Stomach (tissue), 9 donors: ENCODE results near the gene ACOT7. TPM values are rescaled to one million over a fixed set of nuclear protein-coding genes. Genes with fewer than 3 reads are reported as not detected.

Source experiments
- DNase-seq, 2 donors: peaks; one replicate each; pipeline versions ENCODE4 v3.0.0 to v3.0.0-alpha.2; 2013 to 2019
- H3K27ac ChIP-seq, 5 donors: fragments of 200-600 bp in 4 of 5; sonication (generic) in 4 of 5; one replicate each; pipeline ENCODE4 v1.5.1; 2013 to 2019; ENCODE audit warnings: mild to moderate bottlenecking in 1 of 5, moderate library complexity in 1 of 5
- H3K27me3 ChIP-seq, 3 donors: fragments of 200-600 bp; sonication (generic); one replicate each; pipeline ENCODE4 v1.5.1; 2017 to 2019; ENCODE audit warnings: mixed run types in 1 of 3
- H3K36me3 ChIP-seq, 4 donors: fragments of 200-600 bp; sonication (generic); 1 replicate in 3 of 4; 2 replicates in 1 of 4; pipeline ENCODE4 v1.5.1; 2016 to 2019
- H3K4me1 ChIP-seq, 4 donors: fragments of 200-600 bp; sonication (generic); one replicate each; pipeline ENCODE4 v1.5.1; 2016 to 2019
- H3K4me3 ChIP-seq, 4 donors: fragments of 200-600 bp; sonication (generic) in 3 of 4; one replicate each; pipeline ENCODE4 v1.5.1; 2016 to 2019; ENCODE audit warnings: mild to moderate bottlenecking in 1 of 4
- H3K9me3 ChIP-seq, 4 donors: fragments of 200-600 bp; sonication (generic); one replicate each; pipeline ENCODE4 v1.5.1; 2016 to 2019
- EP300 ChIP-seq: sonication (generic); formaldehyde crosslinking; IDR thresholded peaks from one replicate; pipeline ENCODE4 v1.6.1; 2017; ENCODE audit warnings: antibody characterized with exemption
- POLR2A ChIP-seq, 4 donors: fragments of 450-650 bp; IDR thresholded peaks; one replicate each; pipeline ENCODE4 v1.6.1; 2016; ENCODE audit warnings: antibody characterized with exemption in 4 of 4, control low read depth in 2 of 4, mild to moderate bottlenecking in 1 of 4, moderate library complexity in 1 of 4
- POLR2AphosphoS5 ChIP-seq, 3 donors: sonication (generic); formaldehyde crosslinking; IDR thresholded peaks; one replicate each; pipeline ENCODE4 v1.6.1; 2016; ENCODE audit warnings: antibody characterized with exemption in 3 of 3
- WGBS, 5 donors: extraction: QIAGEN DNeasy Blood & Tissue Kit in 3 of 5; methylation state at CpG; one replicate each; pipeline versions ENCODE4 v1.1.5 to v1.1.7; 2013 to 2018; 5-methylcytosine and 5-hydroxymethylcytosine counted together
- intact Hi-C: fragments of 100-400 bp; cut with DNase I; formaldehyde crosslinking; loops from one replicate; pipeline ENCODE4 v1.15.1; 2023; ENCODE audit warnings: low total_unique reads
- polyA plus RNA-seq, 3 donors: library from polyadenylated mRNA; stranded (reverse); fragments of 200-250 nt; gene quantifications; one replicate each; pipeline ENCODE4 v1.2.3, GENCODE V29; 2013
- total RNA-seq, 5 donors: library from RNA; depleted of rRNA; stranded (reverse); fragments of >200 nt; gene quantifications; one replicate each; pipeline versions ENCODE4 v1.1.0 to v1.2.3, GENCODE V29; 2014 to 2016
- TF ChIP-seq, protein P1 (sequence below), 7 experiments: fragments of 450-650 bp in 4 of 7; fragments of 200-600 bp in 3 of 7; sonication (generic) in 3 of 7; IDR thresholded peaks; one replicate each; pipeline ENCODE4 v1.5.1; 2016 to 2019; ENCODE audit warnings: antibody characterized with exemption in 7 of 7, control low read depth in 2 of 7, mild to moderate bottlenecking in 1 of 7
- donor health status: healthy with polysubstance abuse.
- donor health status: Bipolar disorder and iron deficiency.
- donor health status: healthy.

Gene ACOT7
- total and polyA plus RNA-seq, 8 donors, result 9.4 to 69.8 (median 19.4) TPM; not detected in 1

DNA sequence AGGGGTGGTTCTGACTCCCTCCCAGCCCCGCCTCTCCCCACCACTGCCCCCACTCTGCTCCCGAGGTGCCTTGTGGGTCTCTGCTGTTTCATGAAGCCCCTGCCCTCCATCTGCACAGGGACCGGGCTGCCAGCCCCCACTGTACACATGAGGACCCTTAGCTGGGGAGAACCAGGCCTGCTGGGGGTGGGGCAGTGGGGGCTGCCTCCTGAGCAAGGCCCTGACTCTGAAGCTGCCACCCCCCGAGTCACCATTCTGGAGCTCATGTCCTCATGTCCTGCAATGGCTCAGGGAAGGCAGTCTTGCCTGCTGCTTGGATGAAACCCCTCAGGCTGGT lies 141.2 kb downstream of the ACOT7 start:
- intact Hi-C loops, result no loop called here
- Histone ChIP-seq H3K27ac (no peak overlapping the region), H3K4me3 (no peak overlapping the region), H3K4me1 (peaks cover 7 to 16% (median 13%) of the 10 kb centered on the region in 4 donors), H3K27me3 (peaks cover 0 to 59% (median 28%) of the 10 kb centered on the region in 3 donors), H3K9me3 (no peaks in the 10 kb centered on the region), H3K36me3 (peaks cover 0 to 23% (median 13%) of the 10 kb centered on the region in 4 donors)
- DNase-seq, result no peak
- WGBS, 5 donors, result 67 to 90% (median 75%) methylated on average over 1 to 4 of the region's 4 CpGs
- TF ChIP-seq POLR2AphosphoS5 (IDR thresholded peaks at IDR 0.05), result no peak
- TF ChIP-seq POLR2A (IDR thresholded peaks at IDR 0.05), result no peak
- TF ChIP-seq, protein P1, sequence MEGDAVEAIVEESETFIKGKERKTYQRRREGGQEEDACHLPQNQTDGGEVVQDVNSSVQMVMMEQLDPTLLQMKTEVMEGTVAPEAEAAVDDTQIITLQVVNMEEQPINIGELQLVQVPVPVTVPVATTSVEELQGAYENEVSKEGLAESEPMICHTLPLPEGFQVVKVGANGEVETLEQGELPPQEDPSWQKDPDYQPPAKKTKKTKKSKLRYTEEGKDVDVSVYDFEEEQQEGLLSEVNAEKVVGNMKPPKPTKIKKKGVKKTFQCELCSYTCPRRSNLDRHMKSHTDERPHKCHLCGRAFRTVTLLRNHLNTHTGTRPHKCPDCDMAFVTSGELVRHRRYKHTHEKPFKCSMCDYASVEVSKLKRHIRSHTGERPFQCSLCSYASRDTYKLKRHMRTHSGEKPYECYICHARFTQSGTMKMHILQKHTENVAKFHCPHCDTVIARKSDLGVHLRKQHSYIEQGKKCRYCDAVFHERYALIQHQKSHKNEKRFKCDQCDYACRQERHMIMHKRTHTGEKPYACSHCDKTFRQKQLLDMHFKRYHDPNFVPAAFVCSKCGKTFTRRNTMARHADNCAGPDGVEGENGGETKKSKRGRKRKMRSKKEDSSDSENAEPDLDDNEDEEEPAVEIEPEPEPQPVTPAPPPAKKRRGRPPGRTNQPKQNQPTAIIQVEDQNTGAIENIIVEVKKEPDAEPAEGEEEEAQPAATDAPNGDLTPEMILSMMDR (IDR thresholded peaks at IDR 0.05), result no peak
- no peak for TF ChIP-seq EP300

DNA sequence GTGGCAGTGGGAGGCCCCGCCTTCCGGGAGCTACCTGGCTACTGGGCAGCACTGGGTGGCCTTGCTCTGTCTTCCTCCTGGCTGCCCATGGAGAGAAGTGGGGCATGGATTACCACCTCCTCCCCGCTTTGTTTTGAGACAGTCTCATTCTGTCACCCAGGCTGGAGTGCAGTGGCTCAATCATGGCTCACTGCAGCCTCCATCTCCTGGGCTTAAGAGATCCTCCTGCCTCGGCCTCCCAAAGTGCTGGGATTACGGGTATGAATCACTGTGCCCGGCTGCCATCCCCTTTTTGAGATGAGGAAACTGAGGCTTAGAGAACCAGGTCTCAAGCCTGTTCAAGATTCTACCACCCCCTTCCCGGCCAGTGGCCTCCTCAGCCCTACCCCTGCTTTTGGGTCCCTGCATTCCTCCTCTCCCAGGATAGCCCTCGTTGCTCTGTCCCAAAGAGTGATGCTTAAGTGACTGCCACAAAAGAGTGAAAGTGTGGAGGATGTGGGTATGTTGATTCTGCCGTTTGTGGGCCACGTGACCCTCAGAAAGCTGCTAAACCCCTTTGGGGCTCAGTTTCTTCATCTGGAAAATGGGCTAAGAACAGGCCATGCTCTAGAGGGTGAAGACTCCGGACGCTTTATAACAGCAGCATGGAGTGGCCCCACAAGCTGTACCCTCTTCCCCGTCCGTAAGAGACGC lies 141.7 kb downstream of the ACOT7 start:
- TF ChIP-seq, protein P1 (IDR thresholded peaks at IDR 0.05), result no peak
- no peak for TF ChIP-seq POLR2AphosphoS5 (IDR thresholded peaks at IDR 0.05)
- TF ChIP-seq POLR2A (IDR thresholded peaks at IDR 0.05), result no peak
- no peak for TF ChIP-seq EP300
- 73 to 88% (median 77%) methylated on average over 12 to 15 of the region's 15 CpGs for WGBS, 5 donors
- Histone ChIP-seq H3K36me3 (peaks cover 0 to 23% (median 13%) of the 10 kb centered on the region in 4 donors), H3K4me3 (no peak overlapping the region), H3K27ac (no peak overlapping the region), H3K27me3 (peaks cover 0 to 65% (median 31%) of the 10 kb centered on the region in 3 donors), H3K9me3 (no peaks in the 10 kb centered on the region), H3K4me1 (peaks cover 7 to 19% (median 15%) of the 10 kb centered on the region in 4 donors)
- DNase-seq, result no peak
- intact Hi-C loops, result no loop called here

DNA sequence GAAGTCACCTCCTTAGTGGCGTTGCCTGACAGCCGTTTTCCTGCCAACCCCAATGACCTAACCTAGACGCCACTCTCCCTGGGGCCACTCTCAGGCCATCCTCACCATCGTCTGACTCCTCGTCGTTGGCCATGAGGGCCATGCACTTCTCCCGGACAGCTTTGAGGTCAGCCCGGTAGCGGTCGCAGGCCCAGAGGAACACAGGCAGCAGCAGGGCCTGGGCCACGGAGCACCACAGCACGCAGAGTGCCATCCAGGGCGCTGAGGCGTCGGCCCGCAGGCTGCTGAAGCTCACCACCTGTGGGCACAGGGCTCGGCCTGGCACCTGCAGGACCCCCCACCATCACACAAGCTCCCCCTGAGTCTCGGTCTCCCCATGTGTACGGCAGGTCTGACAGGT lies 142.3 kb downstream of the ACOT7 start:
- Histone ChIP-seq H3K27me3 (peaks cover 0 to 70% (median 37%) of the 10 kb centered on the region in 3 donors), H3K9me3 (no peaks in the 10 kb centered on the region), H3K36me3 (peaks cover 0 to 23% (median 13%) of the 10 kb centered on the region in 4 donors), H3K4me1 (peaks cover 11 to 24% (median 21%) of the 10 kb centered on the region in 4 donors), H3K27ac (no peak overlapping the region), H3K4me3 (no peak overlapping the region)
- TF ChIP-seq POLR2A (IDR thresholded peaks at IDR 0.05), result no peak
- intact Hi-C loops, result no loop called here
- 81 to 90% (median 85%) methylated on average over 16 to 19 of the region's 19 CpGs for WGBS, 5 donors
- DNase-seq, result peak in 1 of 2 donors; percentile 5

DNA sequence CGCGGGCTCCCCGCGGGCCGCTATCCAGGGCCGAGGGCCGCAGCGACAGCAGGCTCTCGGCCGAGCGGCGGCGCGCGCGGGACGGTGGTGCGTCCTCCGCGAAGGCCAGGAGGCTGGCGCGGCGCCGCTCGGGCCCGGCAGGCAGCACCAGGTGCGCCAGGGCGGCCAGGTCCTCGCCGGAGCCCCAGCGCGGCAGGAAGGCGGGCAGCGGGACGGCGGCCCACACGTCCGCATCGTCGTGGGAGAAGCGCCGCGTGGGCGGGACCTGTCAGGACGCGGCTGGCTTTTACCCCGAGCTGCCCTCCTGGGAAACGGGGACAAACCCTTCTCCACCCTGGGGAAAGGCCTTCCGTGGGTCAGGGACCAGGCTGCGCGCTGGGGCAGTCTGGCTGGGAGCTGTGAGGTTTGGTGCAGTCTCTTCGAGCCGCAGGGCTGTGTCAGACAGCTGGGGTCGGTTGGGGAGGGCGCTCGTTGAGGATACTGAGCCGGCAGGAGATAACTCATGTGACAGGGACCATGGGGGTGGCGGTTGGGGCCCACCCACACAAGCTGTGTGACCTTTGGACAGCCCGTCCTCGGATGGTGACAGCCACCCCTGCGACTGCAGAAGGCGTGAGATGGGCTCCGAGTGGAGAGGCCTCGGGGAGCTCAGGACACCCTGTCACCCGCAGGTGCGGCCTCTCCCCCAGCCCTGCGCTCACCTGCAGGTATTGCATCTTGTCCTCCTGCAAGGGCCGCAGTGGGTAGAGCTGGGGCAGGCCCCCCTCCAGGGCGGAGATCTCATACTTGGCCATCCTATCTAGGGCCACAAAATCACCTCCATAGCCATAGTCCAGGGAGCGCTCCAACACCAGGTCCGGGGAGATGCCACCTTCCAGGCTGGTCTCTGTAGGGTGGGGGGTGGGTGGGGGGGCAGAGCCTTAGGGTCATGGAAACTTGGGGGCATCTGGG lies 143.6 kb downstream of the ACOT7 start:
- no peak overlapping the region for H3K4me3 ChIP-seq
- H3K27me3 ChIP-seq, result peaks cover 7 to 83% (median 49%) of the 10 kb centered on the region in 3 donors
- peak in 1 of 2 donors; percentile 47 for DNase-seq
- H3K9me3 ChIP-seq, result no peaks in the 10 kb centered on the region
- intact Hi-C loops, result loop anchor here (5.0 to 10.0 kb wide), 3 partner anchors 92 to 195 kb away; no protein-coding TSS in a partner anchor
- H3K36me3 ChIP-seq, result peaks cover 0 to 23% (median 13%) of the 10 kb centered on the region in 4 donors
- TF ChIP-seq EP300 (no peak), POLR2A (IDR thresholded peaks at IDR 0.05) (no peak), POLR2AphosphoS5 (IDR thresholded peaks at IDR 0.05) (no peak)
- TF ChIP-seq, protein P1 (IDR thresholded peaks at IDR 0.05), result no peak
- H3K27ac ChIP-seq, result no peak overlapping the region
- H3K4me1 ChIP-seq, result peaks cover 22 to 36% (median 33%) of the 10 kb centered on the region in 4 donors
- WGBS, 5 donors, result 16 to 50% (median 21%) methylated on average over 18 to 71 of the region's 71 CpGs
